Measurements from ENCODE around the gene MAGEF1. TPM values are rescaled to one million over a fixed set of nuclear protein-coding genes. Genes with fewer than 3 reads are reported as not detected.

Gene MAGEF1
- total and polyA plus RNA-seq, 9 of the 15 experiments (the other 6 are each of a cell fraction or from before 2014, with no cell fraction given): 1.5 to 39.1 (median 19.8) TPM

GRCh38 chr3:184711493-184712247, at the start of gene MAGEF1 (continued):
- TF ChIP-seq NRF1 (conservative IDR thresholded peaks at IDR 0.05 in 1 of 2, IDR thresholded peaks at IDR 0.05 in 1 of 2): peak; percentile 89 to 91
- no peak for TF ChIP-seq SNAPC5 (CRISPR knock-in tag; IDR thresholded peaks at IDR 0.05)
- TF ChIP-seq ZNF253 (CRISPR knock-in tag; conservative IDR thresholded peaks at IDR 0.05): no peak
- TF ChIP-seq BACH1 (tag; IDR thresholded peaks at IDR 0.05): no peak
- no peak for TF ChIP-seq ILK (tag; IDR thresholded peaks at IDR 0.05; ENCODE audit: borderline replicate concordance, low read depth)
- TF ChIP-seq SAFB (IDR thresholded peaks at IDR 0.05; ENCODE audit: borderline replicate concordance, low read depth, low read length): no peak
- TF ChIP-seq ZNF121 (CRISPR knock-in tag; conservative IDR thresholded peaks at IDR 0.05): no peak
- no peak for TF ChIP-seq ZNF324 (CRISPR knock-in tag; IDR thresholded peaks at IDR 0.05)
- 0 out of 4 replicates have a peak, but pooled peaks have one; percentile 15 to 42 for TF ChIP-seq SIN3A (IDR thresholded peaks at IDR 0.05; ENCODE audit: borderline replicate concordance in 2 of 2, control insufficient read depth in 1 of 2, low read depth in 2 of 2, low read length in 2 of 2)
- TF ChIP-seq MECOM (CRISPR knock-in tag; IDR thresholded peaks at IDR 0.05): 0 out of 2 replicates have a peak, but pooled peaks have one; percentile 5
- TF ChIP-seq ZNF518B (CRISPR knock-in tag; IDR thresholded peaks at IDR 0.05): no peak
- no peak for TF ChIP-seq BDP1 (IDR thresholded peaks at IDR 0.05; ENCODE audit: insufficient read depth, insufficient read length)
- no peak for TF ChIP-seq HDAC3 (IDR thresholded peaks at IDR 0.05; ENCODE audit: borderline replicate concordance, partially characterized antibody)
- TF ChIP-seq NCOA6 (IDR thresholded peaks at IDR 0.05): no peak
- no peak for TF ChIP-seq SAFB2 (IDR thresholded peaks at IDR 0.05; ENCODE audit: borderline replicate concordance, low read depth, low read length, severe bottlenecking)
